ENCODE measurements around the gene LRRC3. TPM values are rescaled to one million over a fixed set of nuclear protein-coding genes. Genes with fewer than 3 reads are reported as not detected.

The LRRC3 gene
- total RNA-seq, 1 donor from 2014 or later = 4.0 TPM

GRCh38 chr21:44428281-44428960, 26.9 kb upstream of the LRRC3 start:
- Mint-ChIP-seq H3K27me3 (ENCODE audit: unreplicated experiment) (no peaks in the 10 kb centered on the region), H3K9me3 (ENCODE audit: unreplicated experiment) (peaks cover 17% of the 10 kb centered on the region), H3K27ac (ENCODE audit: unreplicated experiment) (no peak overlapping the region), H3K4me3 (ENCODE audit: unreplicated experiment) (no peak overlapping the region), H3K36me3 (ENCODE audit: unreplicated experiment) (no peaks in the 10 kb centered on the region), H3K4me1 (ENCODE audit: unreplicated experiment) (no peaks in the 10 kb centered on the region)
- TF ChIP-seq, protein P1, sequence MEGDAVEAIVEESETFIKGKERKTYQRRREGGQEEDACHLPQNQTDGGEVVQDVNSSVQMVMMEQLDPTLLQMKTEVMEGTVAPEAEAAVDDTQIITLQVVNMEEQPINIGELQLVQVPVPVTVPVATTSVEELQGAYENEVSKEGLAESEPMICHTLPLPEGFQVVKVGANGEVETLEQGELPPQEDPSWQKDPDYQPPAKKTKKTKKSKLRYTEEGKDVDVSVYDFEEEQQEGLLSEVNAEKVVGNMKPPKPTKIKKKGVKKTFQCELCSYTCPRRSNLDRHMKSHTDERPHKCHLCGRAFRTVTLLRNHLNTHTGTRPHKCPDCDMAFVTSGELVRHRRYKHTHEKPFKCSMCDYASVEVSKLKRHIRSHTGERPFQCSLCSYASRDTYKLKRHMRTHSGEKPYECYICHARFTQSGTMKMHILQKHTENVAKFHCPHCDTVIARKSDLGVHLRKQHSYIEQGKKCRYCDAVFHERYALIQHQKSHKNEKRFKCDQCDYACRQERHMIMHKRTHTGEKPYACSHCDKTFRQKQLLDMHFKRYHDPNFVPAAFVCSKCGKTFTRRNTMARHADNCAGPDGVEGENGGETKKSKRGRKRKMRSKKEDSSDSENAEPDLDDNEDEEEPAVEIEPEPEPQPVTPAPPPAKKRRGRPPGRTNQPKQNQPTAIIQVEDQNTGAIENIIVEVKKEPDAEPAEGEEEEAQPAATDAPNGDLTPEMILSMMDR (IDR thresholded peaks at IDR 0.05) = no peak
- peak; percentile 67 for DNase-seq (ENCODE audit: extremely low spot score, unreplicated experiment)

- TF ChIP-seq, protein P1 (IDR thresholded peaks at IDR 0.05) = no peak
- H3K27ac Mint-ChIP-seq (ENCODE audit: unreplicated experiment) = no peak overlapping the region
- H3K27me3 Mint-ChIP-seq (ENCODE audit: unreplicated experiment) = no peaks in the 10 kb centered on the region
- H3K4me1 Mint-ChIP-seq (ENCODE audit: unreplicated experiment) = no peaks in the 10 kb centered on the region
- H3K4me3 Mint-ChIP-seq (ENCODE audit: unreplicated experiment) = no peak overlapping the region
- DNase-seq (ENCODE audit: extremely low spot score, unreplicated experiment) = no peak
- H3K36me3 Mint-ChIP-seq (ENCODE audit: unreplicated experiment) = no peaks in the 10 kb centered on the region
- H3K9me3 Mint-ChIP-seq (ENCODE audit: unreplicated experiment) = peaks cover 17% of the 10 kb centered on the region
These were observed 25.4 kb upstream of the LRRC3 start for GRCh38 chr21:44429894-44430293.

DNA sequence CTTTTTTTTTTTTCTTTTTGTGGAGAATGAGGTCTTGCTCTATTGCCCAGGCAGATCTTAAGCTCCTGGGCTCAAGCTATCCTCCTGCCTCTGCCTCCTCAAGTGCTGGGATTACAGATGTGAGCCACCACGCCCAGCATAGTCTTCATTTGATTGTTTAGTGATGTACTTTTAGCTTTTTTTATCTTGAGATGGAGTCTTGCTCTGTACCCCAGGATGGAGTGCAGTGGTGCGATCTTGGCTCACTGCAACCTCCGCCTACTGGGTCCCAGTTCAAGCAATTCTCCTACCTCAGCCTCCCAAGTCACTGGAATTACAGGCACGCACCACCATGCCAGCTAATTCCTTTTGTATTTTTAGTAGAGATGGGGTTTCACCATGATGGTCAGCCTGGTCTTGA, 24.0 kb upstream of the LRRC3 start:
- Mint-ChIP-seq H3K36me3 (ENCODE audit: unreplicated experiment) (no peaks in the 10 kb centered on the region), H3K9me3 (ENCODE audit: unreplicated experiment) (peaks cover 17% of the 10 kb centered on the region), H3K27ac (ENCODE audit: unreplicated experiment) (no peak overlapping the region), H3K27me3 (ENCODE audit: unreplicated experiment) (no peaks in the 10 kb centered on the region), H3K4me1 (ENCODE audit: unreplicated experiment) (no peaks in the 10 kb centered on the region), H3K4me3 (ENCODE audit: unreplicated experiment) (no peak overlapping the region)
- no peak for DNase-seq (ENCODE audit: extremely low spot score, unreplicated experiment)
- TF ChIP-seq, protein P1 (IDR thresholded peaks at IDR 0.05) = no peak

DNA sequence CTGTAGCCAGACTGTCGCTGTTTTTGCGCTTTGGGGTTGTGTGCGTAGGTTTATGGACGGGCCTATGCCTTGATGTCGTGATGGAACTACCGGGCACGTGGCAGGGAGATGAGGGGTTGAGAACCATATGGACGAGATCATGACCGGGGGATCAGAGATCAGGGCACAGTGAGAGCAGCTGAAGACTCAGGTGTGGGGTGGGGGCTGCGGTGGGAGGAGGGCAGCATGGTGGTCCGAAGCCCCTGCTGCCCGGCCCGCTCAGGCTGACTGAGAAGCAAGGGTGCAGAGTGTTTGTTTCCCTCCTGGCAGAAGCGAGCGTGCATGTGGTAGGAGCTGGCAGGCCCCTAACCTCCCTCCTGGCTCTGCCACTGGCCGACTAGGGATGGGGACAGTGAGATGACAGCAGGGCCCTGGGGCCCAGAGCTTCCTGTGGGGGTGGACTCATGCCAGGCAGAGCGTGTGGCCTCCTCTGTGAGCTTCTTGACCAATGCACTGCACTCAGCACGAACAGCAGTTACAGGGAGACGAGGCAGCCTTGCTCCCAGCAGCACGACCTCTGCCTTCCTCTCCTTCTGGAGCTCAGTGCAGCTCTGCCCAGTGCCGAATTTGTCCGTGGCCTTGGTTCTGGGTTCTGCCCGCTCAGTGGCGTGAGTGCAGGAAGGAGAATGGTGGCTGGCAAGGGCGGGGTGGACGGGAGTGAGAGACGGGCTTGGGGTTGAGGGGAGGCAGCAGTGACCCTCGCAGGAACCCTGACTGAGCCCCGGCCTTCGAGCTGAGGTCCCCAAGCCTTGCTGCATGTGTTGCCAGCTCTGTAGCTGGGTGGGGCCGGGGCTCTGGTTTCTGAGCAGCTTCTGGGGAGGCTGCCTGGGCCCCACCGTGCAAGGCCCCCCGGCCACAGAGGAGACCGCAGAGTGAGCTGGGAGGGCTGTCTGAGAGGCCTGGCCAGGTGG, 22.2 kb upstream of the LRRC3 start:
- H3K9me3 Mint-ChIP-seq (ENCODE audit: unreplicated experiment) = peaks cover 17% of the 10 kb centered on the region
- no peaks in the 10 kb centered on the region for H3K36me3 Mint-ChIP-seq (ENCODE audit: unreplicated experiment)
- H3K27ac Mint-ChIP-seq (ENCODE audit: unreplicated experiment) = no peak overlapping the region
- H3K4me3 Mint-ChIP-seq (ENCODE audit: unreplicated experiment) = no peak overlapping the region
- no peaks in the 10 kb centered on the region for H3K27me3 Mint-ChIP-seq (ENCODE audit: unreplicated experiment)
- TF ChIP-seq, protein P1 (IDR thresholded peaks at IDR 0.05) = no peak
- DNase-seq (ENCODE audit: extremely low spot score, unreplicated experiment) = peak; percentile 82
- no peaks in the 10 kb centered on the region for H3K4me1 Mint-ChIP-seq (ENCODE audit: unreplicated experiment)
